Neutrophil (primary cell): ENCODE data around the gene NXNL2.

Experiments used
- H3K27ac ChIP-seq: fragments of 200-600 bp; sonication (generic); 2 replicates; pipeline ENCODE4 v1.5.1; 2016; ENCODE audit warnings: mild to moderate bottlenecking, moderate library complexity
- H3K27me3 ChIP-seq: fragments of 200-600 bp; sonication (generic); 2 replicates; pipeline ENCODE4 v1.6.0; 2016; ENCODE audit warnings: mild to moderate bottlenecking
- H3K36me3 ChIP-seq: fragments of 200-600 bp; sonication (generic); 2 replicates; pipeline ENCODE4 v1.5.1; 2017
- H3K4me1 ChIP-seq, 2 experiments: fragments of 200-600 bp in 1 of 2; sonication (generic) in 1 of 2; 1 replicate in 1 of 2; 2 replicates in 1 of 2; pipeline versions ENCODE4 v1.5.1 to v1.6.1; 2013 to 2016; ENCODE audit warnings: low read depth in 1 of 2, low read length in 1 of 2, mild to moderate bottlenecking in 1 of 2, moderate library complexity in 1 of 2; ENCODE audit not compliant: control insufficient read depth in 1 of 2, insufficient read depth in 1 of 2
- H3K4me3 ChIP-seq, 2 experiments: fragments of 200-600 bp in 1 of 2; sonication (generic) in 1 of 2; 1 replicate in 1 of 2; 2 replicates in 1 of 2; pipeline ENCODE4 v1.5.1; 2013 to 2016; ENCODE audit warnings: low read depth in 1 of 2, low read length in 1 of 2, mild to moderate bottlenecking in 1 of 2, moderate library complexity in 1 of 2
- H3K9me3 ChIP-seq: fragments of 200-600 bp; sonication (generic); 2 replicates; pipeline ENCODE4 v1.5.1; 2016
- TF ChIP-seq, protein P1 (sequence below): fragments of 200-600 bp; sonication (generic); IDR thresholded peaks from 2 replicates; pipeline ENCODE4 v1.5.1; 2016; ENCODE audit warnings: antibody characterized with exemption

NXNL2 gene

DNA sequence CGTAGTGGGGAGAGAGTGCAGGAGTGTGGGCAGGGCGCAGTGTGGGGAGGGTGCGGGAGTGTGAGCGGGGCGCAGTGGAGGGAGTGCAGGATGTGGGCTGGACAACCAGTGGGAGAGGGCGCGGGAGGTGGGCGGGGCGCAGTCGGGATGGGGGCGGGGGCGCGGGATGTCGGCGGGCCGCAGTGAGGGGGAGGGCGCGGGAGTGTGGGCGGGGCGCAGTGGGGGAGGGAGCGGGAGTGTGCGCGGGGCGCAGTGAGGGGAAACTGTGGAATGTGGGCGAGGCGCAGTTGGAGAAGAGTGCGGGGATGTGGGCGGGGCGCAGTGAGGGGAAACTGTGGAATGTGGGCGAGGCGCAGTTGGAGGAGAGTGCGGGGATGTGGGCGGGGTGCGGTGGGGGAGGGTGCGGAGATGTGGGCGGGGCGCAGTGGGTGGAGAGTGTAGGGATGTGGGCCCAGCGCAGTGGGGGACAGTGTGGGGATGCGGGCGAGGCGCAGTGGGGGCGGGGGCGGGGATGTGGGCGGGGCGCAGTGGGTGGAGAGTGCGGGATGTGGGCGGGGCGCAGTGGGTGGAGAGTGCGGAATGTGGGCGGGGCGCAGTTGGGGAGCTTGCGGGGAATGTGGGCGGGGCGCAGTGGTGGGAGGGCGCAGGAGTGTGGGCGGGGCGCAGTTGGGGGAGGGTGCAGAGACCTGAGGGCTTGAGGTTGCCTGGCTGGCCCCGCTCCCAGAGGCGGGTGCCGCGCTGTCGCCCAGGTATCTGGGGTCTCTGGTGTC lies at the start of gene NXNL2:
Gene NXNL2, plus strand, starts transcription at position 723 of the 770 bp plus-strand sequence. CDS start 257 bp downstream, outside the sequence.
- peaks cover 32 to 38% of the 10 kb centered on the region in 2 experiments for H3K4me1 ChIP-seq
- peaks cover 58% of the 10 kb centered on the region for H3K27me3 ChIP-seq
- H3K4me3 ChIP-seq: peak within 1 kb of the TSS; percentile 82 to 83
- no peaks in the 10 kb centered on the region for H3K36me3 ChIP-seq
- H3K27ac ChIP-seq: peak within 1 kb of the TSS; percentile 65
- no peaks in the 10 kb centered on the region for H3K9me3 ChIP-seq
- TF ChIP-seq, protein P1, sequence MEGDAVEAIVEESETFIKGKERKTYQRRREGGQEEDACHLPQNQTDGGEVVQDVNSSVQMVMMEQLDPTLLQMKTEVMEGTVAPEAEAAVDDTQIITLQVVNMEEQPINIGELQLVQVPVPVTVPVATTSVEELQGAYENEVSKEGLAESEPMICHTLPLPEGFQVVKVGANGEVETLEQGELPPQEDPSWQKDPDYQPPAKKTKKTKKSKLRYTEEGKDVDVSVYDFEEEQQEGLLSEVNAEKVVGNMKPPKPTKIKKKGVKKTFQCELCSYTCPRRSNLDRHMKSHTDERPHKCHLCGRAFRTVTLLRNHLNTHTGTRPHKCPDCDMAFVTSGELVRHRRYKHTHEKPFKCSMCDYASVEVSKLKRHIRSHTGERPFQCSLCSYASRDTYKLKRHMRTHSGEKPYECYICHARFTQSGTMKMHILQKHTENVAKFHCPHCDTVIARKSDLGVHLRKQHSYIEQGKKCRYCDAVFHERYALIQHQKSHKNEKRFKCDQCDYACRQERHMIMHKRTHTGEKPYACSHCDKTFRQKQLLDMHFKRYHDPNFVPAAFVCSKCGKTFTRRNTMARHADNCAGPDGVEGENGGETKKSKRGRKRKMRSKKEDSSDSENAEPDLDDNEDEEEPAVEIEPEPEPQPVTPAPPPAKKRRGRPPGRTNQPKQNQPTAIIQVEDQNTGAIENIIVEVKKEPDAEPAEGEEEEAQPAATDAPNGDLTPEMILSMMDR: no peak

DNA sequence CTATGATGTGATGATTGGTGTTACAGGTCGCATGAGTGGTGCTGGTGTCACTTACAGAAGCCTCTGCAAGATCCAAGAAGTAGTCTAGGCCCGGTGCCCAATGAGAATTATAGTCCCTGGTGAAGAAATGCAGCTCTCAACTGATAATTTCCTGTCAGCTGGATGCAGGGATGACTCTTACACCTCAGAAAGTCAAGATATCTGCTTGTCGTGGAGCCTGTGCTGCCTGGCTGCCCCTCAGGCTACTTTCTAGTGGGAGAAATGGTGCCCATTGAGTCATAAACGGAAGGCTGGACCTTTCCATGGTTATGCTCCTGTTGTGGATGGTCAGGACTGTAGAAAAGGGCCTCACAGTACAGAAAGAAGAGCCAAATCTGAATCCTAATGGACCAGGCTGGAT lies 46.8 kb upstream of the NXNL2 start:
- H3K4me1 ChIP-seq: no peaks in the 10 kb centered on the region
- no peaks in the 10 kb centered on the region for H3K27me3 ChIP-seq
- TF ChIP-seq, protein P1: no peak
- H3K27ac ChIP-seq: no peak overlapping the region
- no peak overlapping the region for H3K4me3 ChIP-seq
- H3K36me3 ChIP-seq: no peaks in the 10 kb centered on the region
- H3K9me3 ChIP-seq: no peaks in the 10 kb centered on the region

- no peaks in the 10 kb centered on the region for H3K4me1 ChIP-seq
- no peak overlapping the region for H3K27ac ChIP-seq
- no peaks in the 10 kb centered on the region for H3K36me3 ChIP-seq
- no peaks in the 10 kb centered on the region for H3K27me3 ChIP-seq
- H3K4me3 ChIP-seq: no peak overlapping the region
- no peaks in the 10 kb centered on the region for H3K9me3 ChIP-seq
- TF ChIP-seq, protein P1: no peak
Measured at GRCh38 chr9:88494983-88495721, 39.8 kb upstream of the NXNL2 start.

DNA sequence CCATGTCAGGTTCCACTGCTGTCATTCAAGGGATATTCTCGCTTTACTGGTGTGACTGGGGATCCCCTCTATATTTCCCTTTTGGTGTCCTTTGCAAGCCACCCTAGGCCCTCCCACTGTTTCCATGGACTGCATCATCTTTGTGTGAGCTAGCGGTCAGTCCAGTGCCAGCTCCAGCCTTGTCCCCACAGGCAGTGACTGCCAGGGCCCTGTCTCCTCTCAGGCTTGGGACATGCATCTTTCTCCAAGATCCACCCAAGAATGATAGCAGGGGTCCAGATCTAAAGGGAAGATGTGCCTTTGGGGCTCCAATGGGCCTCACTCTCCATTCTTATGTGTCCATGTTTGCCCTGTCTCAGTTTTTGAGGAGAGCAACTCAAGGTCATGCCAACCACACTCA lies 37.8 kb upstream of the NXNL2 start:
- Histone ChIP-seq H3K9me3 (no peaks in the 10 kb centered on the region), H3K36me3 (no peaks in the 10 kb centered on the region), H3K4me1 (no peaks in the 10 kb centered on the region), H3K27me3 (no peaks in the 10 kb centered on the region), H3K27ac (no peak overlapping the region), H3K4me3 (no peak overlapping the region)
- TF ChIP-seq, protein P1: no peak

DNA sequence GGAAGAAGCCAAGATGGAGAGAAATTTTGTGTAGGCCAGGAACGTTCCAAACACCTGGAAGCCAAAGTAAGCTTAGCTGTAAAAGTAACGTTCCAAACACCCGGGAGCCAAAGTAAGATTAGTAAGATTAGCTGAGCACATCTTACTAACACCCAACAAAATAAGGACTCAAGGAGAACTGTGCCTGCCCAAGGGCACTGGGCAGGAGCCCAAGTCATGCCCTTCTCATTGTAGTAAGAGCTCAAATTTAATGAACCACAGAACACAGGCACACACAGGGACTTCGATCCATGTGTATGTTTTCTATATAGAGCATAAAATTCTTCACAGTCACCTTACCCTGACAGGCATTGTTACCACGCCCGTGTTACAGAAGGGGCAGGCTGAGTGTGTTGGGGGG lies 36.1 kb upstream of the NXNL2 start:
- TF ChIP-seq, protein P1: no peak
- no peaks in the 10 kb centered on the region for H3K27me3 ChIP-seq
- H3K4me1 ChIP-seq: no peaks in the 10 kb centered on the region
- H3K36me3 ChIP-seq: no peaks in the 10 kb centered on the region
- no peak overlapping the region for H3K27ac ChIP-seq
- no peaks in the 10 kb centered on the region for H3K9me3 ChIP-seq
- H3K4me3 ChIP-seq: no peak overlapping the region
